GM12892 (cell line): ENCODE measurements around the gene RASA2.

ENCODE experiments used
- POLR2A ChIP-seq: IDR thresholded peaks from 2 replicates; pipeline ENCODE4 v1.6.1; 2011; ENCODE audit warnings: low read depth, low read length, control low read depth
- POLR2AphosphoS5 ChIP-seq: IDR thresholded peaks from 2 replicates; pipeline ENCODE4 v1.6.1; 2011; ENCODE audit warnings: low read depth, low read length, control low read depth

- TF ChIP-seq POLR2A: no peak
- TF ChIP-seq POLR2AphosphoS5: no peak
Measured at GRCh38 chr3:141491929-141492328, 5.1 kb downstream of the RASA2 start.
